D721Med (cell line): ENCODE data around the gene NEUROD2.

ENCODE experiments used
- DNase-seq: peaks from one replicate; pipeline ENCODE4 v3.0.0; 2011; ENCODE audit warnings: low spot score; ENCODE audit not compliant: insufficient read length
- FAIRE-seq: peaks from 2 replicates; lab custom pipeline; 2011; peaks lifted over from hg19 to GRCh38; lab: Jason Lieb, UNC
- TF ChIP-seq, protein P1 (sequence below): IDR thresholded peaks from 2 replicates; pipeline ENCODE4 v1.5.1; 2012; ENCODE audit warnings: mild to moderate bottlenecking, control low read depth; ENCODE audit not compliant: insufficient read depth; ENCODE audit errors: missing control alignments

The NEUROD2 gene

GRCh38 chr17:39640591-39641031, 32.9 kb upstream of the NEUROD2 start:
- FAIRE-seq (no peak), DNase-seq (no peak)
- TF ChIP-seq, protein P1, sequence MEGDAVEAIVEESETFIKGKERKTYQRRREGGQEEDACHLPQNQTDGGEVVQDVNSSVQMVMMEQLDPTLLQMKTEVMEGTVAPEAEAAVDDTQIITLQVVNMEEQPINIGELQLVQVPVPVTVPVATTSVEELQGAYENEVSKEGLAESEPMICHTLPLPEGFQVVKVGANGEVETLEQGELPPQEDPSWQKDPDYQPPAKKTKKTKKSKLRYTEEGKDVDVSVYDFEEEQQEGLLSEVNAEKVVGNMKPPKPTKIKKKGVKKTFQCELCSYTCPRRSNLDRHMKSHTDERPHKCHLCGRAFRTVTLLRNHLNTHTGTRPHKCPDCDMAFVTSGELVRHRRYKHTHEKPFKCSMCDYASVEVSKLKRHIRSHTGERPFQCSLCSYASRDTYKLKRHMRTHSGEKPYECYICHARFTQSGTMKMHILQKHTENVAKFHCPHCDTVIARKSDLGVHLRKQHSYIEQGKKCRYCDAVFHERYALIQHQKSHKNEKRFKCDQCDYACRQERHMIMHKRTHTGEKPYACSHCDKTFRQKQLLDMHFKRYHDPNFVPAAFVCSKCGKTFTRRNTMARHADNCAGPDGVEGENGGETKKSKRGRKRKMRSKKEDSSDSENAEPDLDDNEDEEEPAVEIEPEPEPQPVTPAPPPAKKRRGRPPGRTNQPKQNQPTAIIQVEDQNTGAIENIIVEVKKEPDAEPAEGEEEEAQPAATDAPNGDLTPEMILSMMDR: no peak

DNA sequence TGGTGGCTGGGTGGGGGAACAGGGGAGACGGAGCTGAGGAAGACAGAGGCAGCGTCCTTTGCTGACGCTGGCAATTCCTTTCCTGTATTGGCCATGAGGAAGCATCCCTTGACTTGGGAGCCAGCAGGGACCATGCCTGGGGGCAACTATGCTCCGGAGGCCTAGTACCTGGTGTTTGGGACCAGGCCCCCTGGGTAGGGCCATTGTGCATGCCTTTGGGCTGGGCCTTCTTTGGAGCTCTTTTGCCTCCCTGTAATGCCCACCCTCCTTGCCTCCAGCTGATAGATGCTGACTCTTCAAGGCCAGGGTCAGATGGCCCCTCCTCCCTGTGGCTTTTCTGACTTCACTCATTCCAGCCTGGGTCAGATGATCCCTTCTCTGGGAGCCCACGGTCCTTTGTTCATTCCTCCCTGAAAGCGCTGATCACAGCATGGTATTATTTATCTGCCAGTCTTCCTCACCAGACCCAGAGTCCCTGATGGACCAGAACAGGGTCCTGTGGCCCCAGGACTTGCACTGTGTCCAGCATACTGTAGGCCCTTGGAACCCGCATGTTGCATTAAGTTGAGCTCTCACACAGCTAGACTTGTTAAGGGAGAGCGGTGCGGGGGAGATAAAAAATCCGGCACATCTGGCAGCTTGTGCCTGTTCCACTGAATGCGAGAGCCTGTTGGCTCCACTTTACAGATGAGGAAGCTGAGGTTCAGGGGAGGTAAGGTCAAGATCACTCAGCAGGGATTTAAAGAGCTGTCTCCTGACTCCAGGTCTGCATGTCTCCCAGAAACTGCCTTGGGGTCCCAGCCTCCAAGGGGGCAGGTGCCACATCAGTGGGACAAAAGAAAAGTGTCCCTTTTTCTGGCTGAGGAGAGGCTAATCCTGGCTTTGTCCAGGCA, 32.1 kb upstream of the NEUROD2 start:
- TF ChIP-seq, protein P1: no peak
- FAIRE-seq (no peak), DNase-seq (no peak)

DNA sequence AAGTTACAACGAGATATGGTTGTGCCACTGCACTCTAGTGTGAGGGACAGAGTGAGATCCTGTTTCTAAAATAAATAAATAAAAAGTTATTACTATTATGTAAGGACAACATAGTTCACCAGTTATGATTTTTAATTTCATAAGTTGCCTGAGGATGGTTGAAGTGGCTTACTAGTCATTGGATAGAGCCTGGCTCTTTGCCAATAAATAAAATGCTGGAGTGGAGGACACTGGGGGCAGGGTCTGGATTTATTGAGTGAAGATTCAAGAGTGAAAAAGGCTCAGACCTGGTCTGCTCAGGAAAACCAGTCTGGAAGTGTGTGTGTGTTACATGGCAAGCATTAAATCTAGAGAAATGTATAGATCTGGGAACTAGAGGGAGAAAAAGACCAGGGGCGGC, 31.3 kb upstream of the NEUROD2 start:
- FAIRE-seq: no peak
- no peak for DNase-seq
- TF ChIP-seq, protein P1: no peak

DNA sequence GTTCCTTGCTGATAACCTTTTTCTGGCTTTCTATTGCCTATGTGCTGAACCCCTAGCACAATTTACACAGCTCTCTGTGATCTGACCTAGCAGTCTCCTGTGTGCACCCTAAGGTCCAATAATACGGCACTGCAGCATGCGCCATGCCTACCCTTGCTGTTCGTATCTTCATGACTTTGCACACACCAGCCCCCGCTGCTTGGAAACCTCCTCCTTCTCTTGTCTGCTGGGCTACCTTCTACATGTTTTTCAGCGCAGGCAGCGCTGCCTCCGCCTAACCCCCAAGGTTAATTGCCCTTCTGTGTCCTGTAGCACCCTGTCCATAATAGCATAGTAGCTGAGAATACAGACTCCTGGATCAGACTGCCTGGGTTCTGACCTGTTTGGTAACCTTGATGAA, 30.6 kb upstream of the NEUROD2 start:
- DNase-seq: no peak
- no peak for FAIRE-seq

DNA sequence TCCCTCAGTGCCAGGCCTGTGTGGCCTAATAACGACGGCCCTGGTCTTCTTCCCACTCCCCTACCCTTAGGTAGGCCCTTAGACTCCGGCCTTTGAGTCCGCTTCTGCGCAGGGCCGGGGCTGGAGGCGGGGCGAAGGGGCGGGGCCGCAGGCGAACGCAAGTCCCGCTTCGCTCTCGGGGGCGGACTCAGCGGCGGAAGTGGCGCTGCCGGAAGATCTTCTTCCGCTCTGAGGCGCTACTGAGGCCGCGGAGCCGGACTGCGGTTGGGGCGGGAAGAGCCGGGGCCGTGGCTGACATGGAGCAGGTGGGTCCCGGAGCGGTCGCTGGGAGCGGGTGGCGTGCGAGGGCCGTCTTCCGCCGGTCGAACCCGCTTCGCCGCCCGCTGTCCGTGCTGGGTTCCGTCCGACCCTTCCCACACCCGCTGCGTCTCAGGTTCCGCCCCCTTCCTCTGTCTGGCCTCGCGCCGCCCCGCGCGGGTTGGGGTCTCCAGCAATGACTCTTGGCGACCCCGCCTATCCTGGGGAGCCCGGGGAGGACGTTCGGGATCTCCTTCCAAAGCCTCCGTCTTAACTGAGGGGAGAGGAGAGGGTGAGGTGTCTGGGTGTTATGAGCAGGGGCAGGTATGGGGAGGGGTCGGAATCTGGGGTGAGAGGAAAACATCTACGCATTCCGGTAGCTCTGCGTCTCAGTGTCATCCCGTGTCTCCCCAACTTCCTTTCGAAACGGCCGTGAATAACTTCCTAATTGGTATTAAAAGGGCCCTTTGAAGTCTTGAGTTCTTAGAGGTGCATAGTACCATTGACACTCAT, 29.4 kb upstream of the NEUROD2 start, which contains the start of gene STARD3:
Gene STARD3 (plus strand): TSS at position 218 of the 810 bp plus-strand sequence. CDS start 16,388 bp downstream, outside the sequence.
- TF ChIP-seq, protein P1: no peak
- DNase-seq: peak; percentile 93
- FAIRE-seq: no peak

More for the DNA sequence above, 30.6 kb upstream of the NEUROD2 start:
- TF ChIP-seq, protein P1: no peak

DNA sequence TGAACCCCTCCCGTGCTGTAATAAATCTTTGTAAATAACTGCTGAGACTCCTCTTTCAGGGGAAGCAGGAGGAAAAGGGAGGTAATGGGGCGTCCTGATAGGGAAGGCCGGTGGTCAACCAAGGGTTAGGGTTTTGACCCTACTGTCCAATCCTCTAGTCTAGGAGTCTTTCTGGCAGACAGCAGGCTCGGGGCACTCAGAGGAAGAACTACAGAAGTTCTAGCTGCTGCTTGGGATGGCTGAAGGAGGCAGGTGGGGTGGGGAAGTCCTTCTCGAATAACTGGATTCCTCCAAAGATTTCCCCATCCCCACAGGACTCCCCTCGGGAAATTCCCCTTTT, 28.8 kb upstream of the NEUROD2 start:
- FAIRE-seq (no peak), DNase-seq (no peak)
- TF ChIP-seq, protein P1: no peak
